ENCODE measurements around the gene MACF1.
"Not testable (repeated sequence)": the region's sequence is repeated elsewhere in the genome, so short reads cannot be mapped to it uniquely, and the experiment has no call there.

MACF1 gene

DNA sequence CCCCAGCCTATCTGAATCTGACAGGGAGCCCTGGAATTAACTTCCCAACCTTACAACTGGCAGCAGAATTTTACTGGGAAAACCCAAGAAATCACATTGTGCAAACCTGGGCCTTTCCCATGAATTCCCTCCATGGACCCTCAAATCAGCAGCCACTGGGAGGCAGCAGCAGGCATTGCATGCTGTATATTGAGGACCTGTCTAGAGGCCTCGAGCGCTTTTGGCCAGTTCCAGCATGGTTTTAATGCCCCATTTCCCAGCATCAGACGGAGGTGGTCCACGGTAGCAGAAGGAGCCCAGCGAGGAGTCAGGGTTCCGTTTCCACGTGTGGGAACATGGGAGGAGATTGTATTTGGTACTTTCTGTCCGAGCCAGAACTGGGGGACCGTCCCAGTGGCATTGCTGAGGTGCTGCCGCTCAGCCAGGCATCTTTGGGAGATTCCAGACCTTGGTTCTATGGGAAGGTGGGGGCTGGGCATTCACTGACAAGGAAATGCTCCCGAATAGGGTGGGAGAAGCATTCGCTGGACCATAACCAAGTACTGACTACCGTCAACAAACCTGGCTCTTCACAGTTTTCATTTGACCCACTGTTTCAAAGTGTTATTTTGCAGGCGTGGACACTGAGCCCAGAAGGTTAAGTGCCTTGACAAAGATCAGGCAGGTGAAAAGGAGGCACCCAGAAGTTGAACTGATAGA lies 302.9 kb downstream of the MACF1 start:
- DNase-seq (ENCODE audit: extremely low spot score): peak; percentile 39
- ChIA-PET POLR2A (no interaction called here), CTCF (no interaction called here)
- TF ChIP-seq ZNF384 (IDR thresholded peaks at IDR 0.05): no peak
- TF ChIP-seq FOXK2 (IDR thresholded peaks at IDR 0.05): no peak
- TF ChIP-seq FOXM1 (IDR thresholded peaks at IDR 0.05; ENCODE audit: borderline replicate concordance): no peak
- TF ChIP-seq L3MBTL2 (conservative IDR thresholded peaks at IDR 0.05): no peak
- no peak for TF ChIP-seq SUZ12 (IDR thresholded peaks at IDR 0.05)
- no peak for TF ChIP-seq LEF1 (IDR thresholded peaks at IDR 0.05; ENCODE audit: borderline replicate concordance)
- no peak for TF ChIP-seq BHLHE40 (IDR thresholded peaks at IDR 0.05; ENCODE audit: borderline replicate concordance)
- no peak for TF ChIP-seq CTBP1 (IDR thresholded peaks at IDR 0.05; ENCODE audit: borderline replicate concordance)
- TF ChIP-seq, protein P1, sequence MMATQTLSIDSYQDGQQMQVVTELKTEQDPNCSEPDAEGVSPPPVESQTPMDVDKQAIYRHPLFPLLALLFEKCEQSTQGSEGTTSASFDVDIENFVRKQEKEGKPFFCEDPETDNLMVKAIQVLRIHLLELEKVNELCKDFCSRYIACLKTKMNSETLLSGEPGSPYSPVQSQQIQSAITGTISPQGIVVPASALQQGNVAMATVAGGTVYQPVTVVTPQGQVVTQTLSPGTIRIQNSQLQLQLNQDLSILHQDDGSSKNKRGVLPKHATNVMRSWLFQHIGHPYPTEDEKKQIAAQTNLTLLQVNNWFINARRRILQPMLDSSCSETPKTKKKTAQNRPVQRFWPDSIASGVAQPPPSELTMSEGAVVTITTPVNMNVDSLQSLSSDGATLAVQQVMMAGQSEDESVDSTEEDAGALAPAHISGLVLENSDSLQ (IDR thresholded peaks at IDR 0.05): no peak
- no peak for TF ChIP-seq FOXA1 (IDR thresholded peaks at IDR 0.05)
- TF ChIP-seq ARNT (IDR thresholded peaks at IDR 0.05): no peak
- no peak for TF ChIP-seq TARDBP (IDR thresholded peaks at IDR 0.05)
- no peak for TF ChIP-seq ELF4 (IDR thresholded peaks at IDR 0.05)
- no peak for TF ChIP-seq HDGF (IDR thresholded peaks at IDR 0.05; ENCODE audit: borderline replicate concordance)
- no peak for TF ChIP-seq NFRKB (IDR thresholded peaks at IDR 0.05)
- TF ChIP-seq SP1 (IDR thresholded peaks at IDR 0.05): no peak

DNA sequence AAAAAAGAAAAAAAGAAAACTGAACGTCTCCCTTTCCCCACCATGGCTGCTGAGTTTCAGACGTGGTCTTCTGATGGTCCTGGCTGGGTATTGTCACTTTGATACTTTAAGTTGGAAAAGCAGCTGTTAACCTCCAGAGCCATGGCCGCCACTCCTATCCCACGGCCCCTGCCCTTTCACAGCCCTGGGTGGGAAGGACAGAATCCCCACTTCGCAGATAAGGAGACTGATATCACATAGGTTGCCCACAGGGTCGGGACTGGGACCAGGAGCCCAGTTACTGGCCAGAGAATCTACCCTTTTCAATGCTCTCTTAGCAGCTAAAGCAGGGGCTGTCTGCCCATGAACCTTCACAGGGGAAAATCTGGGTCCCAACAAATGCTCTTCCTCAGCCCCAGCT lies 303.8 kb downstream of the MACF1 start:
- ChIA-PET POLR2A (no interaction called here), CTCF (interaction anchor here (0.8 kb wide), 1 partner anchor 70 kb away, joined by 3 read pairs; no protein-coding TSS in a partner anchor)
- no peak for DNase-seq (ENCODE audit: extremely low spot score)
- TF ChIP-seq, protein P1 (IDR thresholded peaks at IDR 0.05): no peak
- TF ChIP-seq FOXK2 (IDR thresholded peaks at IDR 0.05) (no peak), FOXM1 (IDR thresholded peaks at IDR 0.05; ENCODE audit: borderline replicate concordance) (no peak), ZNF384 (IDR thresholded peaks at IDR 0.05) (no peak), SUZ12 (IDR thresholded peaks at IDR 0.05) (no peak), ELF4 (IDR thresholded peaks at IDR 0.05) (no peak), CTBP1 (IDR thresholded peaks at IDR 0.05; ENCODE audit: borderline replicate concordance) (no peak), TARDBP (IDR thresholded peaks at IDR 0.05) (no peak), FOXA1 (IDR thresholded peaks at IDR 0.05) (no peak), SP1 (IDR thresholded peaks at IDR 0.05) (no peak), BHLHE40 (IDR thresholded peaks at IDR 0.05; ENCODE audit: borderline replicate concordance) (no peak)

DNA sequence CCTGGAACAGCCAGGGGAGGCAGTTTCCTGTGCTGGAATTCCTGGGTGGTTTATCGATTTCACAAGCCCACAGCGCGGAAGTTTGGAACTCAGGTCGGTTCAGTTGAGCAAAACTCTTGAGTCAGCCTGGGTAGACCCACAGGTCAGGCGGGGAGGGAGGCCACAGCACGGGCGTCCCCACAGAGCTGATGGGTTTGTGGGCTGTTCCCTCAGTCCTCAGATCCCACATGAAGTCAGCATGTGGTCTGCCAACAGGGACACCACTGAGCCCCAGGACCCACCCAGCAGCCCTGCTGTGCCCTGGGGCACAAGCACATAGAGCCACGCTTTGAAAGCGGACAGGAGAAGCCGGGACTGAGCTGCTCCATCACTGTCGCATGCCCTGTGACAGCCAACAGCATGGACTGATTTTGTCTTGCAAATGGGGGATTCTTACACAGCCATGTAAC lies 304.4 kb downstream of the MACF1 start:
- ChIA-PET POLR2A (no interaction called here), CTCF (interaction anchor here (0.8 kb wide), 1 partner anchor 71 kb away, joined by 3 read pairs; no protein-coding TSS in a partner anchor)
- TF ChIP-seq CTBP1 (IDR thresholded peaks at IDR 0.05; ENCODE audit: borderline replicate concordance) (no peak), TARDBP (IDR thresholded peaks at IDR 0.05) (no peak), SUZ12 (IDR thresholded peaks at IDR 0.05) (no peak), FOXK2 (IDR thresholded peaks at IDR 0.05) (no peak), FOXA1 (IDR thresholded peaks at IDR 0.05) (no peak), SP1 (IDR thresholded peaks at IDR 0.05) (no peak), NFRKB (IDR thresholded peaks at IDR 0.05) (no peak), ZNF384 (IDR thresholded peaks at IDR 0.05) (no peak), HDGF (IDR thresholded peaks at IDR 0.05; ENCODE audit: borderline replicate concordance) (no peak), FOXM1 (IDR thresholded peaks at IDR 0.05; ENCODE audit: borderline replicate concordance) (no peak), LEF1 (IDR thresholded peaks at IDR 0.05; ENCODE audit: borderline replicate concordance) (no peak), ELF4 (IDR thresholded peaks at IDR 0.05) (no peak), BHLHE40 (IDR thresholded peaks at IDR 0.05; ENCODE audit: borderline replicate concordance) (no peak), L3MBTL2 (conservative IDR thresholded peaks at IDR 0.05) (no peak), ARNT (IDR thresholded peaks at IDR 0.05) (no peak)
- TF ChIP-seq, protein P1 (IDR thresholded peaks at IDR 0.05): no peak
- no peak for DNase-seq (ENCODE audit: extremely low spot score)

DNA sequence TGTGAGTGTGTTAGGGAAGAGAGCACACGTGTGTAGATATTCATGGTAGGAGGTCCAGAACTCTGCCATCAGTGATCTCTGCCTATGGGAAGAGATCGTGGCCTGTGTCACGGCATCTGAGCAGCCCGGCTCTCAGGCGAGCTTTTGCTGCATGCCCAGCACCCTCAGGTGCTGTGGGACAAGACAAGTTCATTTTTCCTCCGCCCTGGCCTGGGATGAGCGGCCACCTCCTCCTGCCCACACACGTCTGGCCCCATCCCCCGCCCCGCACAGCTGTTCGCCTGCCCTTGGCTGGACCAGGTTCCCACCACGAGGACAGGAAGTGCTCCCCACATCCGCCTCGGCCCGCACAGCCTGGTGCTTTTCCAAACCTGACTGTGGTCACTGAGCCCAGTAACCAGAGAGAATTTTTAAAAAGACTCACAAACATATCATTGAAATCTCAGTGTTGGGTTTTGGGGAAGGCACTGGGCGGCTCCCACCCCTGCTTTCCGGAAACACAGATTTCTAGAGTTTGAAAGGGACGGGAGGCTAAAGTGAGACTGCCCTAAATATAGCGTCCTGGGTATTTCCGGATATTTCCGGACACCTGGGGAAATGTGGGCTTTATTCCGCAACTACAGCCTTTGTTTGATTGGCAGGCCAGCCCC lies 305.0 kb downstream of the MACF1 start:
- TF ChIP-seq SP1 (IDR thresholded peaks at IDR 0.05) (no peak), SUZ12 (IDR thresholded peaks at IDR 0.05) (no peak), FOXA1 (IDR thresholded peaks at IDR 0.05) (no peak), LEF1 (IDR thresholded peaks at IDR 0.05; ENCODE audit: borderline replicate concordance) (no peak), ZNF384 (IDR thresholded peaks at IDR 0.05) (no peak), L3MBTL2 (conservative IDR thresholded peaks at IDR 0.05) (no peak), ARNT (IDR thresholded peaks at IDR 0.05) (no peak)
- TF ChIP-seq, protein P1 (IDR thresholded peaks at IDR 0.05): no peak
- CTCF ChIA-PET: no interaction called here
- DNase-seq (ENCODE audit: extremely low spot score): no peak
- POLR2A ChIA-PET: no interaction called here

DNA sequence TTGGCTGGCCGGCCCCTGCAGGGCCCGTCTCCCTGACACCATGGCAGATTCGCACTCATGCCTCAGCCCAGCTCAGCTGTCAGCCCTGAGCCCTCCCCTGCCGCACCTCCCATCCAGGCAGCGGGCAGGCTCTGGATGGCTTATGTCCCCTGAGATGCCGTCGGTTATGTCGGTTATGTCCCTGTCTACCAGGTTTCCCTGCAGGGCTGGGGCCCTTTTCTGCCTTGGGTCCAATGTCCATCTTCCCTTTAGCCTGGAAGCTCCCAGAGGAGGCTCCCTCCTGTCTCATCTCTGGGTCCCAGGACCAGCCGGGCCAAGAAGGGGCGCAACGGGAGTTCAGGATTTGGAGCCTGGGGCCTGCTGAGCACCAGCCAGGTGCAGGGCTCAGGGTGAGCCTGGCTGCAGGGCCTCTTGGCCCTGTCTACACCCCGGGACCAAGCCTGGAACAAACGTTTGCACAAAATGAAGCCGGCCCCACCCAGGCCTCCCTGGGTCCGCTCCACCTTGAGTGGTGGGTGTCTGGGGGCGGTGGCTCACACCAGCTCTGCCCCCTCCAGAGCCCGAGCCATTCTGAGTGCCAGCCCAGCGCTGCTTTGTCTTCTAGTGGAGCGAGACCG lies 306.2 kb downstream of the MACF1 start:
- CTCF ChIA-PET: interaction anchor here (0.6 kb wide), 1 partner anchor 405 kb away, joined by 3 read pairs; no protein-coding TSS in a partner anchor
- DNase-seq (ENCODE audit: extremely low spot score); POLR2A ChIA-PET: not testable (repeated sequence)

DNA sequence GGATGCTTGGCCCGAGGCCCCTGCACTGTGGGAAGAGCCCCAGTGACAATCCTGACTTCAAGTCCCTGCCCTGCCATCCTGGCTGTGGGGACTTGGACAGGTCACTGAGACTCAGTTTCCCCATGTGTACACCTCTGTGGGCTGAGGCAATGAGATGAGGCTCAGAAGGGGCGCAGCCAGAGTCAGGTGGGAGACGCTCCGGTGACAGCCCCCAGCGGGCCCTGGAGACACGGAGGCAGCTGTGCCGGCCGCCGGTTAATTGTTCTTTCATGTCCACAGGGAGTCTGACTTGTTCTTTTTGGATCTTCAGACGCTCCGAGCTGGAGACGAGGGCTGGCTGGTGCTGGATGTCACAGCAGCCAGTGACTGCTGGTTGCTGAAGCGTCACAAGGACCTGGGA lies 307.0 kb downstream of the MACF1 start:
- DNase-seq (ENCODE audit: extremely low spot score); CTCF ChIA-PET; POLR2A ChIA-PET: not testable (repeated sequence)

DNA sequence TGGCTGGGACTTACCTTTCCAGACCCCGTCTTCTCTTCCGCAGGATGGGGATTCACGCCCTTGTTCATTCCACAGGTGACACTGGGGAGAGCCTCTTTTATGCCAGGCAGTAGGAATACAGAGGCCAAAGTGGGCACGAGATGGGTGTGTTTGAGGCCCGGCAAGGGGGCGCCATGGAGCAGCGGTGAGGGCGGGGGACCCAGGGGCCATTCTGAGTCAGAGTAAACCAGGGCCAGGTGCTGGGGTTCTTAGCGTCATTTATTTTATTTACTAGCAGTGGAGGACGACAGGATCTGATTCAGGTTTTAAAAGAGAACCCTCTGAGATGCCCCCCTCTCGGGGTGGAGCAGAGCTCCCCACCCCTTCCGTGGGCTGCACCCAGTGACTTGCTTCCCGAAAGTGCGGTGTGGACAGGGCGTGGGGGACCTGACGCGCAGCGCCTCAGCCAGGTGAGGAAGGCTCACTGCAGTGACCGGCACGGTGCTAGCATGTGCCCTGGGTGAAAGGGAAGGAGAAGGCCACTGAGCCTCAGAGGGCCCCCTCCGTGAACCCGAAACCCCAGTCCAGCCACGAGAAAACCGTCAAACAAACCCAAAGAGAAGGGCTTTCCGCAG lies 307.8 kb downstream of the MACF1 start:
- POLR2A ChIA-PET; DNase-seq (ENCODE audit: extremely low spot score); CTCF ChIA-PET: not testable (repeated sequence)

DNA sequence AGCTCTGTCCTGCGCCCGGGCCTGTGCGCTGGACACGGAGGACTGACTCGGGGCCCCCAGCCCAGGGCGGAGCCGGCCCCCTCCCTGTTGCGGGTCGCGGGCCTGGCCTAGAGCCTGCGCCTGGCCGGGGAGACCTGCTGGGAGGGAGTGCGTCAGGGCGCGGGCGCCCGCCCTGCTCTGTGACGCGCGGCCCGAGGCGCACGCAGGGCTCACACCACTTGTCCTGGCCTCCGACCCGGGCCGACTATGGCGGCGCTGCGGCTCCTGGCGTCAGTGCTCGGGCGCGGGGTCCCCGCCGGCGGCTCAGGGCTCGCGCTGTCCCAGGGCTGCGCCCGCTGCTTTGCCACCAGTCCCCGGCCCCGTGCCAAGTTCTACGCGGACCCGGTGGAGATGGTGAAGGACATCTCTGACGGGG lies 310.2 kb downstream of the MACF1 start:
- POLR2A ChIA-PET; DNase-seq (ENCODE audit: extremely low spot score); CTCF ChIA-PET: not testable (repeated sequence)

Data from HEK293T (cell line).